Retinal pigment epithelial cell (primary cell): Measurements from ENCODE around the gene ABCC10.

Experiments used
- DNase-seq: peaks from one replicate; pipeline ENCODE4 v3.0.0-alpha.2; 2010; ENCODE audit warnings: low read depth
- H3K4me3 ChIP-seq: 2 replicates; pipeline ENCODE4 v1.5.1; 2011; ENCODE audit warnings: mild to moderate bottlenecking, low read length, control low read depth, moderate library complexity
- TF ChIP-seq, protein P1 (sequence below): conservative IDR thresholded peaks from 2 replicates; pipeline ENCODE4 v1.5.1; 2011; ENCODE audit warnings: low read depth, low read length, control low read depth, inconsistent platforms

The ABCC10 gene

DNA sequence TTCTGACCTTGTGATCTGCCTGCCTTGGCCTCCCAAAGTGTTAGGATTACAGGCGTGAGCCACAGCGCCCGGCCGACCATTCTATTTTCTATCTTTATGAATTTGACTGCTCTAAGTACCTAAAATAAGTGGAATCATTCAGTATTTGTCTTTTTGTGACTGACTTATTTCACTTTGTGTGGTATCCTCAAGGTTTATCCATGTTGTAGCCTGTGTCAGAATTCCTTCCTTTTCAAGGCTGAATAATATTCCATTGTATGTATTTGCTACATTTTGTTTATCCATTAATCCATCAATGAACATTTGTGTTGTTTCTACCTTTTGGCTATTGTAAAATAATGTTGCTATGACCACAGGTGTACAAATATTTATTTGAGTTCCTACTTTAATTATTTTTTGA, 45.2 kb downstream of the ABCC10 start:
- H3K4me3 ChIP-seq = no peak overlapping the region
- no peak for DNase-seq
- TF ChIP-seq, protein P1, sequence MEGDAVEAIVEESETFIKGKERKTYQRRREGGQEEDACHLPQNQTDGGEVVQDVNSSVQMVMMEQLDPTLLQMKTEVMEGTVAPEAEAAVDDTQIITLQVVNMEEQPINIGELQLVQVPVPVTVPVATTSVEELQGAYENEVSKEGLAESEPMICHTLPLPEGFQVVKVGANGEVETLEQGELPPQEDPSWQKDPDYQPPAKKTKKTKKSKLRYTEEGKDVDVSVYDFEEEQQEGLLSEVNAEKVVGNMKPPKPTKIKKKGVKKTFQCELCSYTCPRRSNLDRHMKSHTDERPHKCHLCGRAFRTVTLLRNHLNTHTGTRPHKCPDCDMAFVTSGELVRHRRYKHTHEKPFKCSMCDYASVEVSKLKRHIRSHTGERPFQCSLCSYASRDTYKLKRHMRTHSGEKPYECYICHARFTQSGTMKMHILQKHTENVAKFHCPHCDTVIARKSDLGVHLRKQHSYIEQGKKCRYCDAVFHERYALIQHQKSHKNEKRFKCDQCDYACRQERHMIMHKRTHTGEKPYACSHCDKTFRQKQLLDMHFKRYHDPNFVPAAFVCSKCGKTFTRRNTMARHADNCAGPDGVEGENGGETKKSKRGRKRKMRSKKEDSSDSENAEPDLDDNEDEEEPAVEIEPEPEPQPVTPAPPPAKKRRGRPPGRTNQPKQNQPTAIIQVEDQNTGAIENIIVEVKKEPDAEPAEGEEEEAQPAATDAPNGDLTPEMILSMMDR = no peak

DNA sequence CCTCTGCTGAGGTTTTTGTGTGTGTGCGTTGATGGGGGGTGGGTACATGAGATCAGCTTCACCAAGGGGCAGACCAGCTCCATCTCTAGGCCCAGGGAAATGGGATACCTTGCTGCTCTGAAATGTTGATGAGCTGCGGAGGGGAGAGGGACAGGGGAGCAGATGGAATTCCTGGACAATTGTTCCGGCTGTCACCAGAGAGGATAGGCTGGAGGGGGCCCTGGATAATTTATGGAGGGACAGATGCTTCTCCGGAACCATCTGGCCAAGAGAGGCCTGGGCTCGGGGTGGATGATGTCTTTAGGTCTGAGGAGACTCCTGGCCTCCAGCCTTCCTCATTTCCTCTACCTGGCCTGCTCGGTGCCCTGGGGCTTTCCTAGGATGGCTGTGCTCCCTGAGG, 48.2 kb downstream of the ABCC10 start:
- H3K4me3 ChIP-seq = no peak overlapping the region
- no peak for DNase-seq
- TF ChIP-seq, protein P1 = no peak

DNA sequence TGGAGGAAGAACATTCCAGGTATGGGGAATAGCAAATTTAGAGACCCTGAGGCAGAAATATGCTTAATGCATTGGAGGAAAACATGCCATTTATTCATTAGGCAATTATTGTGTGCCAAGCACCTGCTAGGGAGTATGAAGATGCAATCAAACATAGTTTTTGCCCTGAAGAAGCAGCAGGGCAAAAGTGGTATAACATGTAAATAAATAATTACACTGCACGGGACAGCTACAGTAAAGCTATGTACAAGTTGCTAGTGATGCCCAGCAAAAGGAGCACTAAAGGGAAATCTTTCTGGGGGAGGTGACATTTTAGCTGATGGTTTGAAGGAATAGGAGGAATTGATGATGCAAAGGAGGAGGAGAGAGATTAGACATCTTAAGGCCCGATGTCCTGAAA, 49.4 kb downstream of the ABCC10 start:
- H3K4me3 ChIP-seq = peak overlapping the region; percentile 77
- TF ChIP-seq, protein P1 = no peak
- no peak for DNase-seq

DNA sequence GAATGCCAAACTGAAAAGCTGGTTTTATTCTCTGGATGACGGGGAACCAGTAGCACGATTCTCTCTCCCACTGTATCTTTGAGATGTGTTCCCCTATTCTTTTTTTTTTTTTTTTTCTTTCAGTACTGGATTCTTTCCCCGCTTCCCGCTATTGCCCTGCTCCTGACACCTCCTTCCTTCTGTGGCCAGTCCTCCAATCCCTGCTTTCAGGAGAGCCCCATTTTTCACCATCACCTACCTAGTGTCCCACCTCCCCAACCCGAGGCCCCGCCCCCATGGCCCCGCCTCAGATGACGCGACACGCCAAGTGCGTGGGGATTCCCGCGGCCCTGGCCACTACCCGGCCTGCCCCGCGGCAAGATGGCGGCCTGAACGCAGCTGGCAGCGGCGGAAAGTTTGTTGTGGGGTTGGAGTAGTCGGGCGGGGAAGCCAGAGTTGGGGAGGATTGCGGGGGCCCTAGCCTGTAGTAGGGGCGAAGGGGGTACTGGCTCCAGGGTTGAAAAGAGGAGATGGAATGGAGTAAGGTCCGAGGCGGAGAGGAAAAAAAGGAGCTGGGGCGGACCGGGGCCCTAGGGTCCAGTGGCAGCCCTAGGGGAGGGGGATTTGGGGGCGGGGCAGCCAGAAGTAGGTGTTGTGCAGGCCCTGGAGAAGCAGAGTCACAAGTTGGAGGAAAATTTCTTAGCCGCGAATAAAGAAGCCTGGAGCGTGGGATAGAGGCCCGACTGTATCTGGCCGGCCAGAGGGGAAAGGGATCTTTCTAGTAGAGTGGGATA, 50.1 kb downstream of the ABCC10 start, which contains the start of gene TJAP1:
Gene TJAP1, plus strand, starts transcription at position 336 of the 773 bp plus-strand sequence. CDS start 21,432 bp downstream, outside the sequence.
- TF ChIP-seq, protein P1 = no peak
- DNase-seq = no peak
- peak within 1 kb of the TSS; percentile 77 for H3K4me3 ChIP-seq

DNA sequence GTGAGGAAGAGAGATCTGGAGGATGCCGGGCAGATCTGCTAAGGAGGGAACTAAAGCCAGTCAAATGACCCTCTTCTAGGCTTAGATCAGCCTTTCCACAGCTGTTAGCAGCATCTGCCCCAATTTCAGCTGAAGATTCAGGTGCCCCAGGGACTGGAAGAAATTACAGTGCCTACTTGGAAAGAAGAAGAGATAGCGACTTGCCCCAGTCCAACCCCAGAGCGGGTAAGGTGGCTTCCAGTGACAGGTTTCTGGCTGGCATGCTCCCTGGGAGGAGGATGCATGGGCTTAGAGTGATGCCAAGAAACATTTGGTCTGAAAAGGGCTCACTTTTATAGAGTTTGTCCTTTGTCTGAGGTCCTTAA, 50.6 kb downstream of the ABCC10 start:
- peak overlapping the region; percentile 77 for H3K4me3 ChIP-seq
- DNase-seq = no peak
- TF ChIP-seq, protein P1 = no peak

DNA sequence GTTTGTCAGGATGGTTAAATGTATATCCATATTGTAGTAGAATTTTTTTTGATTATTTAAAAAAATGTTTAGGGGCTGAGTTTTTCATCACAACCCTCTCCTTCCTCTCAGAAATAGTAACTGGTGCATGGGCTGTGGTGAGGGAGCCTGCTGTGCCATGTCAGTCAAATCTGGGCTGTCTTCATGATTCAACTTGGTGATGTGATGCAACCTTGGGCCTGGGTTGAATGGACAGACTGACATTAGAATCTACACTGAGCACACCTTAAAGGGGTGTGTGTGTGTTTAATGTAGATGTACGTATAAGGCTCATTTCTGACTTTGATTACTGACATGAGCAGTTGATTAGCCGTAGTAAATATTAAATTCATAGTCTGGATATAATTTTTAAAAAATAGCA, 53.7 kb downstream of the ABCC10 start:
- no peak for DNase-seq
- TF ChIP-seq, protein P1 = no peak
- no peak overlapping the region for H3K4me3 ChIP-seq

DNA sequence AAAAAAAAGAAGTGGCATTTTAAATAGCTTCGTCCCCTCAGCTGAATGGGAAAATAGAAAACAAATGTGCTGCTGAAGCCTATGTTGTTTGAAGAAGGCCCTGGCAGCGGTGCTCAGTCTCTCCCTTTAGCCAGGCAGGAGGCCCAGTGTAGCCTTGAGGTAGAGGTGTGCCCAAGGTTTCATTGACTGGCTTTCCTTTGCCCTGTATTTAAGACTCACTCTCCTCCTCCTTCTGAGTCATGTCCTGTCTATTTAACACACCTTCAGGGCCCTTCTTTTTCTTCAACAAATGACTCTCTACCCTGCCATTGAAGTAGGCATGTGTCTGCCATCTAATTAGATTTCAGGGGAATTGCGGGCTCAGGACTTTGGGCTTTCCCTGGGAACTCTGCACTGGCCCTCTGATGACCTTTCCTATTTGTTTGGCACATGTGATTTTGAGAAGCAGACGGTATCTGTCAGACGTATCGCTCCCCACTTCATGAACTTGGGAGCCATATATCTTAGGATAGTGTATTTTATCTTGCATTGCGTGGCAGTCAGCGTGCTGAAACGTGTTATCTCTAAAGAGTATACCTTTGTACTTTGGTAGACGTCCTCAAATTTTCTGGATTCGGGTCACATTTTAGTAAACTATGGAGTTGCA, 54.4 kb downstream of the ABCC10 start:
- TF ChIP-seq, protein P1 = no peak
- H3K4me3 ChIP-seq = no peak overlapping the region
- no peak for DNase-seq
